Caco-2 (cell line): ENCODE measurements around the gene ETV2. TPM values are rescaled to one million over a fixed set of nuclear protein-coding genes. Genes with fewer than 3 reads are reported as not detected.
A peak's percentile ranks its signal among the peaks of the same experiment; 100 is the strongest.

ENCODE experiments used
- BruUV-seq: library from RNA; stranded (reverse); fragments of 400-500 nt; replicated peaks from 2 replicates; lab custom pipeline; 2021; lab: Mats Ljungman, UMichigan
- CTCF ChIA-PET: fragments of 300-600 bp; sonication (Branson Sonifier 250); formaldehyde crosslinking; loops from one replicate; lab custom pipeline; 2022; ENCODE audit warnings: antibody characterized with exemption; lab: Charles Lee
- POLR2A ChIA-PET: fragments of 300-600 bp; sonication (Branson Sonifier 250); formaldehyde crosslinking; loops from one replicate; lab custom pipeline; 2022; ENCODE audit warnings: antibody characterized with exemption; lab: Charles Lee
- DNase-seq, 2 experiments: peaks; one replicate each; pipeline versions ENCODE4 v3.0.0 to v3.0.0-alpha.2; 2020 to 2022
- H3K27me3 ChIP-seq: replicated peaks from 2 replicates; pipeline ENCODE4 v1.6.0; 2011; ENCODE audit warnings: low read length; ENCODE audit not compliant: control insufficient read depth, insufficient read depth
- H3K36me3 ChIP-seq: 2 replicates; pipeline ENCODE4 v1.5.1; 2011; ENCODE audit warnings: low read length; ENCODE audit not compliant: control insufficient read depth, insufficient read depth
- H3K4me1 ChIP-seq: fragments of 250-450 bp; sonication (Bioruptor Pico); 2 replicates; pipeline ENCODE4 v1.5.1; 2020; ENCODE audit warnings: mild to moderate bottlenecking
- H3K4me3 ChIP-seq: 2 replicates; pipeline ENCODE4 v1.5.1; 2011; ENCODE audit warnings: low read depth, mild to moderate bottlenecking, control low read depth, low read length
- H3K9me3 ChIP-seq: fragments of 250-450 bp; sonication (Bioruptor Pico); 2 replicates; pipeline ENCODE4 v1.5.1; 2020; ENCODE audit warnings: mild to moderate bottlenecking, moderate library complexity
- H3K27ac Mint-ChIP-seq: one replicate; pipeline ENCODE4 v1.8.0; 2022; ENCODE audit warnings: mixed read lengths; ENCODE audit not compliant: unreplicated experiment
- H3K27me3 Mint-ChIP-seq: one replicate; pipeline ENCODE4 v1.8.0; 2022; ENCODE audit warnings: mixed read lengths; ENCODE audit not compliant: insufficient read depth, unreplicated experiment
- H3K36me3 Mint-ChIP-seq: one replicate; pipeline ENCODE4 v1.8.0; 2022; ENCODE audit warnings: mild to moderate bottlenecking, mixed read lengths; ENCODE audit not compliant: insufficient read depth, unreplicated experiment
- H3K4me1 Mint-ChIP-seq: one replicate; pipeline ENCODE4 v1.8.0; 2022; ENCODE audit warnings: low read depth, mixed read lengths; ENCODE audit not compliant: unreplicated experiment
- H3K4me3 Mint-ChIP-seq: one replicate; pipeline ENCODE4 v1.8.0; 2022; ENCODE audit warnings: mild to moderate bottlenecking, moderate library complexity, mixed read lengths; ENCODE audit not compliant: unreplicated experiment
- H3K9me3 Mint-ChIP-seq: one replicate; pipeline ENCODE4 v1.8.0; 2022; ENCODE audit warnings: mixed read lengths; ENCODE audit not compliant: unreplicated experiment
- CTCF ChIP-seq, 2 experiments: fragments of 200-600 bp in 1 of 2; IDR thresholded peaks; 1 replicate in 1 of 2; 2 replicates in 1 of 2; pipeline versions ENCODE4 v1.5.1 to v1.8.0; 2011 to 2022; ENCODE audit warnings: antibody characterized with exemption in 1 of 2, control low read depth in 1 of 2, inconsistent platforms in 1 of 2, low read depth in 1 of 2, low read length in 1 of 2, mild to moderate bottlenecking in 1 of 2, moderate library complexity in 1 of 2; ENCODE audit not compliant: insufficient read depth in 1 of 2, severe bottlenecking in 1 of 2, unreplicated experiment in 1 of 2
- intact Hi-C: fragments of 100-400 bp; cut with micrococcal nuclease; formaldehyde crosslinking; loops from one replicate; pipeline ENCODE4 v1.10.0; 2022; ENCODE audit not compliant: unreplicated experiment
- total RNA-seq: library from RNA; stranded (reverse); gene quantifications from 2 replicates; pipeline ENCODE4 v1.2.3, GENCODE V29; 2022

ETV2 gene
- total RNA-seq, 1 experiment from 2014 or later = 0.77 TPM

DNA sequence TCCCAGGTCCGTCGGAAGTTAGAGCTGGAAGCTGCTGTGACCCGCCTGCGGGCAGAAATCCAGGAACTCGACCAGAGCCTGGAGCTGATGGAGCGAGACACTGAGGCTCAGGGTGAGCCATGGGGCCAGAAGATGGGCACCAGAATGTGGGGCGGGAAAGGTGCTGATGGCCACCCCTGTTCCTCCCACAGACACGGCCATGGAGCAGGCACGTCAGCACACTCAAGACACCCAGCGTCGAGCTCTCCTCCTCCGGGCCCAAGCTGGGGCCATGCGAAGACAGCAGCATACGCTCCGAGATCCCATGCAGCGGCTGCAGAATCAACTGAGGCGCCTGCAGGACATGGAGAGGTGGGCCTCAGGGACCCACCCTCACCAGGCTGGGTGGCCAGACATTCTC is 26.5 kb upstream of the ETV2 start:
- intact Hi-C loops = no loop called here
- Mint-ChIP-seq H3K4me3 (no peak overlapping the region), H3K36me3 (peaks cover 21% of the 10 kb centered on the region), H3K9me3 (no peaks in the 10 kb centered on the region), H3K27me3 (no peaks in the 10 kb centered on the region), H3K4me1 (peaks cover 9% of the 10 kb centered on the region), H3K27ac (no peak overlapping the region)
- no peak for DNase-seq
- no peaks in the 10 kb centered on the region for H3K9me3 ChIP-seq
- 0 out of 2 replicates have a peak, but pooled peaks cover 4% of the 10 kb centered on the region for H3K4me1 ChIP-seq
- CTCF ChIA-PET = no interaction called here
- H3K27me3 ChIP-seq = no peaks in the 10 kb centered on the region
- H3K4me3 ChIP-seq = no peak overlapping the region
- no peaks in the 10 kb centered on the region for H3K36me3 ChIP-seq
- TF ChIP-seq CTCF (IDR thresholded peaks at IDR 0.05; ENCODE audit: insufficient read depth in 1 of 2, low read depth in 1 of 2, low read length in 1 of 2, severe bottlenecking in 1 of 2, unreplicated experiment in 1 of 2) = no peak
- POLR2A ChIA-PET = interaction anchor here (0.6 kb wide), 1 partner anchor 46 kb away, joined by 5 read pairs; no protein-coding TSS in a partner anchor
- BruUV-seq = no TSS peak

GRCh38 chr19:35618857-35619256 is 22.7 kb upstream of the ETV2 start:
- H3K4me3 Mint-ChIP-seq = no peak overlapping the region
- intact Hi-C loops = no loop called here
- BruUV-seq = no TSS peak
- DNase-seq = peak in 1 of 2 experiments; percentile 33
- Histone ChIP-seq H3K4me3 (no peak overlapping the region), H3K4me1 (no peaks in the 10 kb centered on the region), H3K9me3 (no peaks in the 10 kb centered on the region), H3K36me3 (no peaks in the 10 kb centered on the region), H3K27me3 (no peaks in the 10 kb centered on the region)
- TF ChIP-seq CTCF (IDR thresholded peaks at IDR 0.05; ENCODE audit: insufficient read depth in 1 of 2, low read depth in 1 of 2, low read length in 1 of 2, severe bottlenecking in 1 of 2, unreplicated experiment in 1 of 2) = peak in 1 of 2 experiments; percentile 37
- no peaks in the 10 kb centered on the region for H3K27me3 Mint-ChIP-seq
- peaks cover 17% of the 10 kb centered on the region for H3K36me3 Mint-ChIP-seq
- POLR2A ChIA-PET = no interaction called here
- no peaks in the 10 kb centered on the region for H3K9me3 Mint-ChIP-seq
- H3K4me1 Mint-ChIP-seq = no peaks in the 10 kb centered on the region
- CTCF ChIA-PET = interaction anchor here (1.0 kb wide), 2 partner anchors 63 to 108 kb away, joined by 6 to 15 read pairs; no protein-coding TSS in a partner anchor
- no peak overlapping the region for H3K27ac Mint-ChIP-seq

- Mint-ChIP-seq H3K27me3 (no peaks in the 10 kb centered on the region), H3K9me3 (no peaks in the 10 kb centered on the region), H3K4me3 (no peak overlapping the region), H3K36me3 (peaks cover 18% of the 10 kb centered on the region), H3K4me1 (no peaks in the 10 kb centered on the region), H3K27ac (no peak overlapping the region)
- DNase-seq = no peak
- H3K4me1 ChIP-seq = no peaks in the 10 kb centered on the region
- H3K27me3 ChIP-seq = no peaks in the 10 kb centered on the region
- POLR2A ChIA-PET = no interaction called here
- BruUV-seq = no TSS peak
- CTCF ChIA-PET = interaction anchor here (1.0 kb wide), 2 partner anchors 64 to 109 kb away, joined by 6 to 15 read pairs; no protein-coding TSS in a partner anchor
- TF ChIP-seq CTCF (IDR thresholded peaks at IDR 0.05; ENCODE audit: insufficient read depth in 1 of 2, low read depth in 1 of 2, low read length in 1 of 2, severe bottlenecking in 1 of 2, unreplicated experiment in 1 of 2) = no peak
- H3K9me3 ChIP-seq = no peaks in the 10 kb centered on the region
- intact Hi-C loops = no loop called here
- no peaks in the 10 kb centered on the region for H3K36me3 ChIP-seq
- no peak overlapping the region for H3K4me3 ChIP-seq
Observed at GRCh38 chr19:35619290-35619923, 22.1 kb upstream of the ETV2 start.
